GM19035 (cell line): Measurements from ENCODE around the gene CSTB.
A peak's percentile ranks its signal among the peaks of the same experiment; 100 is the strongest.

ENCODE experiments used
- ATAC-seq: cut with Tn5 transposase; IDR thresholded peaks from one replicate; pipeline ENCODE4 v1.9.1; 2021; ENCODE audit not compliant: unreplicated experiment

Gene CSTB

GRCh38 chr21:43733529-43734071 lies 42.5 kb downstream of the CSTB start:
- ATAC-seq: no peak

- ATAC-seq: no peak
These were observed 43.0 kb downstream of the CSTB start for GRCh38 chr21:43733060-43733459.

- ATAC-seq: no peak
These were observed 44.0 kb downstream of the CSTB start for GRCh38 chr21:43731891-43732711.

- ATAC-seq: no peak
These were observed 44.6 kb downstream of the CSTB start for GRCh38 chr21:43731476-43731875.

GRCh38 chr21:43728467-43729390 lies 47.4 kb downstream of the CSTB start:
- ATAC-seq: peak; percentile 69

GRCh38 chr21:43728154-43728466 lies 48.0 kb downstream of the CSTB start:
- ATAC-seq: no peak

- ATAC-seq: no peak
These were observed 48.5 kb downstream of the CSTB start for GRCh38 chr21:43727519-43728153.

GRCh38 chr21:43726686-43727518 lies 49.2 kb downstream of the CSTB start:
- no peak for ATAC-seq
